IPS-NIHi11 (cell line): ENCODE measurements around the gene PPP4C.
"Not testable (repeated sequence)": the region's sequence is repeated elsewhere in the genome, so short reads cannot be mapped to it uniquely, and the experiment has no call there.

Experiments
- DNase-seq: peaks from one replicate; pipeline ENCODE4 v3.0.0; 2012; ENCODE audit warnings: mixed read lengths, low spot score

Gene PPP4C

GRCh38 chr16:30096862-30097563 lies 21.2 kb downstream of the PPP4C start:
- no peak for DNase-seq

- DNase-seq: no peak
Measured at GRCh38 chr16:30104090-30104489, 28.3 kb downstream of the PPP4C start.

GRCh38 chr16:30104492-30104891 lies 28.7 kb downstream of the PPP4C start:
- peak; percentile 32 for DNase-seq

- no peak for DNase-seq
Measured at GRCh38 chr16:30108059-30108850, 32.5 kb downstream of the PPP4C start.

GRCh38 chr16:30110661-30111060 lies 34.9 kb downstream of the PPP4C start:
- DNase-seq: no peak

GRCh38 chr16:30112197-30113030 lies 36.6 kb downstream of the PPP4C start:
- peak; percentile 91 for DNase-seq

GRCh38 chr16:30113031-30113710 lies 37.4 kb downstream of the PPP4C start, which contains the start of gene GDPD3:
TSS of gene GDPD3 (minus strand) at chr16:30113537. CDS start at chr16:30113478, 59 bp downstream.
- DNase-seq: peak; percentile 56

- no peak for DNase-seq
Measured at GRCh38 chr16:30113711-30114333, 38.0 kb downstream of the PPP4C start.

GRCh38 chr16:30114411-30114810 lies 38.6 kb downstream of the PPP4C start:
- DNase-seq: no peak

GRCh38 chr16:30114833-30115232 lies 39.0 kb downstream of the PPP4C start:
- not testable (repeated sequence) for DNase-seq

- DNase-seq: no peak
Measured at GRCh38 chr16:30115238-30115637, 39.4 kb downstream of the PPP4C start.

GRCh38 chr16:30116291-30117207 lies 40.8 kb downstream of the PPP4C start:
- no peak for DNase-seq

- no peak for DNase-seq
Measured at GRCh38 chr16:30117768-30118167, 42.0 kb downstream of the PPP4C start.

- no peak for DNase-seq
Measured at GRCh38 chr16:30119428-30119827, 43.6 kb downstream of the PPP4C start.

- DNase-seq: no peak
Measured at GRCh38 chr16:30120340-30121105, 44.7 kb downstream of the PPP4C start.

- DNase-seq: no peak
Measured at GRCh38 chr16:30121741-30122571, 46.2 kb downstream of the PPP4C start.

- no peak for DNase-seq
Measured at GRCh38 chr16:30122604-30123160, 46.9 kb downstream of the PPP4C start.

GRCh38 chr16:30124985-30125379 lies 49.2 kb downstream of the PPP4C start:
- DNase-seq: no peak
